HG03135 (cell line): Measurements from ENCODE around the gene PTPRK.

Experiments used
- ATAC-seq: cut with Tn5 transposase; IDR thresholded peaks from one replicate; pipeline ENCODE4 v1.9.1; 2021; ENCODE audit warnings: mild to moderate bottlenecking, moderate library complexity; ENCODE audit not compliant: unreplicated experiment

The PTPRK gene

GRCh38 chr6:128516514-128516898 is 3.9 kb downstream of the PTPRK start:
- ATAC-seq = no peak

DNA sequence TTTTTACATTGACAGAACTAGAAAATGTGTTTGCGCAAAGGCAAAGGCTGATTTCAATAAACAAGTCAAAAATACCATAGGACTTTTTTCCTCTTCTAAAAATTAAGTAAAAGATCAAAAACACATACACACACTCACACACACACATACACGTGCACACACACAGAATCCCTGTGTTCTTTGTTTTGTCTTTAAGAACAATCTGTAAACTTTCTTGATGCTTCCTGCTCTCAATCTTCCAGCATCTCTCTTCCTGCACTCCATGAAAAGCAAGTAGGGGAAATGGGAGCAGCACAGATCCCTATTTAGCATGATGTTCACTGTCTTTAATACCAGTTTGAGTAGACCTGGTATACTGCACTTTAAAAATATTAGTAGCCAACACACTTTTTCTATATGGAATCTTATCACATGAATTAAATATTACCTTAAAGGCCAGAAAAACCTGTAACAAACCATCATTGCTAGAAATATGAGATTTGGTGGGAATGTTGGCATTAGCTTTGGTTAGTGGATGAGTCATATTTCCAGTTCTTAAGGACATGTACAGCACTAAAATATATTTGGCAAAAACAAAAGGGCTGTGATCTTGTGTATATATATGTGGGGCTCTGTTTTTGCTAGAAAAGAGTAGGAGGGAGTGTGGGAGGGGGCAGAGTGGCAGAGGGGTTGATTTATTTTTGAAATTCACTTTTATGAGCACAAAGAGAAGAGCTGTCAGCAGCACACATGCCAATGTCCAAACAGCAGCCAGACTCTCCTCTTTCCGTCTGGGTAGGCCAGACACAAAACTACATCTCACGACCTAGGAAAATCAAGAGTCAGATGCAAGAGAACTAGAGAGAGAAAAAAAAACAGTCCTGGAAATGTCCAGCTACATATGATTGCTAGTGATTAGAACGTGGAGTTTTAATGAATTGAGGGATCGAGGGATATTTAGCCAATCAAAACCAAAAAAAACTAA is 4.6 kb downstream of the PTPRK start:
- ATAC-seq = no peak

DNA sequence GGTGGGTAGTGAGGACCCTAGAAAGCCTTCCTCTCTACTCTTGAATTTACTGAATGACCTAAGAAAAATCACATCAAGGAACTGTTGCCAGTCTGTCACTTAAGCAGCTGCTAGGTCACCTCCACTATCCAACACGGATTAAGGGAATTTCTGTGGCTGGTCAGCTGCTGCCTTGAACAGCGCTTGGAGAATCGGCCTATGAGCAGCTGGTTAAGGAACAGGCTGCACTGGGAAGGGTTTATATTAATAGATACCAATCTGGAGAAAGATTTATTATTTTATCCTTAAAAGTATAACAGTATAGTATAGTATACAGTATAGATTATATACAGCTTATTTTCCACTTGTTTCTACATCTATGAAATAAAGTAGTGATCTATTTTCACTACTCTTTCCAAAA is 6.5 kb downstream of the PTPRK start:
- ATAC-seq = no peak

DNA sequence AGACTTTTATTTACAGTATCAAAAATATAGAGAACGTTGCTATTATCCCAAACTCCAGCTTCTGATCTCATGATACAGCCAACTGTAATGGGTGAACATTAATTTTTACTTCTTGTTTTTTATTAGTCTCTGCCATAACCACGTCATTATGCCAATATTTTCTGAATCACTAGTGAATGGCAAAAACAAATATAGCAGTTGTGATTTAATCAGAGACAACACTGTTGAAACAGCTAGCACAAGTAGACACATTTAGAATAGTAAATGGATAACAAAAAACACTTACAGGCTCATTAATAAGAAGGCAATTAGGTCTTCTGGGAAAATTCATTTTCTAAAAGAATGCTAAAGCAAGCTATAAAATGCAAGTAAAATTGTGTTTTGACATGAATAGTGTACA is 8.1 kb downstream of the PTPRK start:
- ATAC-seq = no peak

DNA sequence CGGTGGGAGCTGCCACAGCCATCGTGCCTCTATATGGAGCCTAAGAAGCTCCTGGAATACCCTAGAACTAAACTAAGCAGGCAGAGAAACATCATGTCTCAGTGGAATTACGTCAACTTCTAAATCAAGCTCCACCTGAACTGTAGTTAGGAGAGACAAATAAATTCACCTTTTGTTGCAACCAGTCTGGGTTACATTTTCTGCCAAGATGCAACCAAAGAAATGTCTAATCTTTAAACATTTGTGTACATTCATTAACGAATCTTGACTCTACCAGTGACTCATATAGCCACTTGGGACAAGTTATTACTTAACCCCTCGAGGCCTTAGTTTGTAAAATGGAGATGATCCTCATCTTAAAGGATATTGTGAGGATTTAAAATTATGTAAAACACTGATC is 8.9 kb downstream of the PTPRK start:
- ATAC-seq = peak; percentile 68

DNA sequence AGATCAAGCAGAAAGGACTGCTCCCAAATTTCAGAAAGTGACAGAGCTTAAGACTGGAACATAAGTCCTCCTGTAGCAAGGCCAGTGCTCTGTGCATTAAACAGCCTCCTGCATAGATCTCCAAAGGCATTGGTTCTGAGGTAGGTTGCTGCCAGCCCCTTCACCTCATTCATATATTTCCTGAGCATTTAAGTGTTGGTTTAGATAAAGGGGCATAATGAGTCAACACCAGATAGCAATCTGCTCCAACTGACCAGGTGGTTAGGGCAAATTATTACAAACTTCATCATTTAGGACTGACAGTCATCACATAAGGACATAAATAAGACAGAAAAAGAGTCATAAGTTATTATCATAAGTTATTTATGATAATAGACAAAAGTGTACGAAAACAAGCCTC is 10.7 kb downstream of the PTPRK start:
- no peak for ATAC-seq

GRCh38 chr6:128508588-128509296 is 11.7 kb downstream of the PTPRK start:
- ATAC-seq = no peak

GRCh38 chr6:128507337-128508310 is 12.8 kb downstream of the PTPRK start:
- ATAC-seq = no peak

DNA sequence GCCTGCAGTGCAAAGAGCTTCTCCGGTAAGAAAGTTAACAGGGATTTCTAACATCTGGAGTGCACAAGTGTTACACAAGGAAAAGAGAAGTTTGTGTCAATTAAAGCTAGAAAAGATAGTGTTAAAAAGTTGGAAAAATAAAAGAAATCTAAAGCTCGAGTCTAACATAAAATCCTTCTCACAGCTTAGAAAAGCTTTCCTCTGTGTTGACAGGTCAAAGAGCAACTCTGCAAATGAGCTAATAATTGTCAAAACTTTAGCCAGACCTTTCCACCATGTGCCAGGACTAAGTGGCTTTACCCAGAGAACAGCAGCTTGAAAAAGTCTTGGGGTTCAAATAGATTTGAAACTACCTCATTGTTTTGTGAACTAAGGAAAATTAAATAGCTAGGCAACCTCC is 14.8 kb downstream of the PTPRK start:
- ATAC-seq = no peak

DNA sequence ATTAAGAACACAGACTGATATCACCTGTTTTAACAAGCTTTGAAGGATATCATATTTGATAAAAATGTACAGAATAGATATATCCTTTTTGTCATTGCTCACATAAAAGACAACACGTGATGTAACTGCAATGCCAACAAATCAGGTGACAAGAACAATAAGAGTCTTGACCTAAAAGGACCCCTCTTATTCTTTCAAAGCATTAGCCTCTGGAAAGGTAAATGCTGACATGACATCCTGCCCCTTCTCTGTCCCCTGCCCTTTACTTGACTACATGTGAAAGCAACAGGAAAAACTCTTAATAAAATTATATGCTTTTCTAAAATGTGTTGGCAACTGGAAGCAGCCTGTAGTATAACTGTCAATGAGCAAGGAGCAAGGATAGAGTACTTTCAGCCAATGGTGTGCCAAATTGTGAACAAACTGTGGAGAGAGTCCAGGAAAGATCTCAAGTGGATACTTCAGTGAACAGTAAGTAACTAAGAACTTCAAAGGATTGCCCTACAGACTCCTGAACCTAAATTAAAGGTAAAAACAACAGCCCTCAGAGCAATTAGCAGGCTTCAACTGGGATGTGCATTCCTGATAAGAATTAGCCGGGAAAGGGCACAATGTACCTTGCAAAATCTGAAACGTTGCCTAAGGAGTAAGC is 16.3 kb downstream of the PTPRK start:
- no peak for ATAC-seq

- no peak for ATAC-seq
Measured at GRCh38 chr6:128500749-128501600, 19.4 kb downstream of the PTPRK start.

- no peak for ATAC-seq
Measured at GRCh38 chr6:128500014-128500413, 20.4 kb downstream of the PTPRK start.

GRCh38 chr6:128499079-128499731 is 21.2 kb downstream of the PTPRK start:
- ATAC-seq = no peak

GRCh38 chr6:128498234-128498633 is 22.2 kb downstream of the PTPRK start:
- no peak for ATAC-seq

- ATAC-seq = no peak
Measured at GRCh38 chr6:128495536-128496333, 24.7 kb downstream of the PTPRK start.

- no peak for ATAC-seq
Measured at GRCh38 chr6:128494440-128494839, 26.0 kb downstream of the PTPRK start.

GRCh38 chr6:128493877-128494276 is 26.5 kb downstream of the PTPRK start:
- ATAC-seq = peak; percentile 78

GRCh38 chr6:128492386-128492785 is 28.0 kb downstream of the PTPRK start:
- no peak for ATAC-seq
